ENCODE data around the gene DBNL.

Gene DBNL

GRCh38 chr7:44100458-44101302 lies 56.2 kb downstream of the DBNL start:
- H3K9me3 ChIP-seq (ENCODE audit: insufficient read depth, low read length), result no peaks in the 10 kb centered on the region
- H4K20me1 ChIP-seq (ENCODE audit: low read depth, low read length), result no peaks in the 10 kb centered on the region
- no peaks in the 10 kb centered on the region for H3K36me3 ChIP-seq (ENCODE audit: low read length)
- H2AFZ ChIP-seq (ENCODE audit: low read depth, low read length, severe bottlenecking), result no peak overlapping the region
- H3K79me2 ChIP-seq (ENCODE audit: insufficient read depth, low read length), result no peaks in the 10 kb centered on the region
- H3K4me2 ChIP-seq (ENCODE audit: low read depth, low read length, poor library complexity, severe bottlenecking), result no peak overlapping the region
- no peaks in the 10 kb centered on the region for H3K9me2 ChIP-seq (replicated peaks; ENCODE audit: insufficient read depth, low read length)
- H3K4me3 ChIP-seq (ENCODE audit: insufficient read depth, low read length, poor library complexity, severe bottlenecking), result no peak overlapping the region
- H3K27me3 ChIP-seq (ENCODE audit: low read length), result no peaks in the 10 kb centered on the region
- no peak overlapping the region for H3K27ac ChIP-seq (ENCODE audit: low read depth, low read length)
- TF ChIP-seq EZH2phosphoT487 (conservative IDR thresholded peaks at IDR 0.05; ENCODE audit: low read length) (no peak), CTCF (IDR thresholded peaks at IDR 0.05; ENCODE audit: insufficient read depth, low read length, poor library complexity, severe bottlenecking) (no peak)
- H3K9ac ChIP-seq (ENCODE audit: low read length), result no peak overlapping the region
- no peaks in the 10 kb centered on the region for H3F3A ChIP-seq (ENCODE audit: insufficient read depth)

GRCh38 chr7:44101303-44101965 lies 56.9 kb downstream of the DBNL start:
- TF ChIP-seq EZH2phosphoT487 (conservative IDR thresholded peaks at IDR 0.05; ENCODE audit: low read length), result no peak
- TF ChIP-seq CTCF (IDR thresholded peaks at IDR 0.05; ENCODE audit: insufficient read depth, low read length, poor library complexity, severe bottlenecking), result no peak
- Histone ChIP-seq H3K4me2 (ENCODE audit: low read depth, low read length, poor library complexity, severe bottlenecking) (no peak overlapping the region), H3K27me3 (ENCODE audit: low read length) (no peaks in the 10 kb centered on the region), H3K4me3 (ENCODE audit: insufficient read depth, low read length, poor library complexity, severe bottlenecking) (no peak overlapping the region), H3K79me2 (ENCODE audit: insufficient read depth, low read length) (no peaks in the 10 kb centered on the region), H3K9ac (ENCODE audit: low read length) (no peak overlapping the region), H3K27ac (ENCODE audit: low read depth, low read length) (no peak overlapping the region), H3F3A (ENCODE audit: insufficient read depth) (no peaks in the 10 kb centered on the region), H3K9me3 (ENCODE audit: insufficient read depth, low read length) (no peaks in the 10 kb centered on the region), H4K20me1 (ENCODE audit: low read depth, low read length) (no peaks in the 10 kb centered on the region), H3K36me3 (ENCODE audit: low read length) (no peaks in the 10 kb centered on the region), H3K9me2 (replicated peaks; ENCODE audit: insufficient read depth, low read length) (no peaks in the 10 kb centered on the region), H2AFZ (ENCODE audit: low read depth, low read length, severe bottlenecking) (no peak overlapping the region)

- H3K9me2 ChIP-seq (replicated peaks; ENCODE audit: insufficient read depth, low read length), result no peaks in the 10 kb centered on the region
- no peaks in the 10 kb centered on the region for H4K20me1 ChIP-seq (ENCODE audit: low read depth, low read length)
- H3K4me2 ChIP-seq (ENCODE audit: low read depth, low read length, poor library complexity, severe bottlenecking), result no peak overlapping the region
- no peak overlapping the region for H3K27ac ChIP-seq (ENCODE audit: low read depth, low read length)
- H3K9me3 ChIP-seq (ENCODE audit: insufficient read depth, low read length), result no peaks in the 10 kb centered on the region
- no peak for TF ChIP-seq EZH2phosphoT487 (conservative IDR thresholded peaks at IDR 0.05; ENCODE audit: low read length)
- no peak for TF ChIP-seq CTCF (IDR thresholded peaks at IDR 0.05; ENCODE audit: insufficient read depth, low read length, poor library complexity, severe bottlenecking)
- no peaks in the 10 kb centered on the region for H3F3A ChIP-seq (ENCODE audit: insufficient read depth)
- no peak overlapping the region for H3K9ac ChIP-seq (ENCODE audit: low read length)
- no peaks in the 10 kb centered on the region for H3K36me3 ChIP-seq (ENCODE audit: low read length)
- H2AFZ ChIP-seq (ENCODE audit: low read depth, low read length, severe bottlenecking), result no peak overlapping the region
- H3K4me3 ChIP-seq (ENCODE audit: insufficient read depth, low read length, poor library complexity, severe bottlenecking), result no peak overlapping the region
- H3K27me3 ChIP-seq (ENCODE audit: low read length), result no peaks in the 10 kb centered on the region
- no peaks in the 10 kb centered on the region for H3K79me2 ChIP-seq (ENCODE audit: insufficient read depth, low read length)
Measured at GRCh38 chr7:44101966-44102845, 57.7 kb downstream of the DBNL start.

Measured in SU-DHL-6 (cell line).